DND-41 (cell line): ENCODE results near the gene TOMM7.

Source experiments
- EZH2 ChIP-seq: IDR thresholded peaks from 3 replicates; pipeline ENCODE4 v1.6.1; 2012; ENCODE audit warnings: borderline replicate concordance, low read depth, mild to moderate bottlenecking, moderate library complexity, low read length, inconsistent platforms; ENCODE audit not compliant: severe bottlenecking
- TF ChIP-seq, protein P1 (sequence below): IDR thresholded peaks from 2 replicates; pipeline ENCODE4 v1.5.1; 2012; ENCODE audit warnings: borderline replicate concordance, low read length, moderate library complexity, mild to moderate bottlenecking; ENCODE audit not compliant: poor library complexity, severe bottlenecking; ENCODE audit errors: extremely low read depth

DNA sequence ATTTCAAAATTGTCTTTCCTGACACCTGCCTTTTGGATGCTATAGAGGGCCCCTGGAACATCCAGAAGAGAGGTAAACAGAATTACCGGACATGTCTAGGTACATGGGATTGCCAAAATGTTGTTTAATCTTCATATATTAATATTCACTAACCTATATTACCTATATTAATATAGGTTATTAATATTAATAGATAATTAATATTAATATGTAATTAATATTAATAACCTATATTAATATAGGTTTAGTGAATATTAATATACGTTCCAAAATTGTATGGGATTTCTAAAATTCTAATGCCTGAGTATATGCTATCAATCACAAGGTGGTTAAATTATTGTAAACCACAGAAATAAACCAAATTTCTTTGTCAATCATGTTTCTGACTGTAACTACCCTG lies 17.4 kb downstream of the TOMM7 start:
- TF ChIP-seq EZH2 = no peak
- TF ChIP-seq, protein P1, sequence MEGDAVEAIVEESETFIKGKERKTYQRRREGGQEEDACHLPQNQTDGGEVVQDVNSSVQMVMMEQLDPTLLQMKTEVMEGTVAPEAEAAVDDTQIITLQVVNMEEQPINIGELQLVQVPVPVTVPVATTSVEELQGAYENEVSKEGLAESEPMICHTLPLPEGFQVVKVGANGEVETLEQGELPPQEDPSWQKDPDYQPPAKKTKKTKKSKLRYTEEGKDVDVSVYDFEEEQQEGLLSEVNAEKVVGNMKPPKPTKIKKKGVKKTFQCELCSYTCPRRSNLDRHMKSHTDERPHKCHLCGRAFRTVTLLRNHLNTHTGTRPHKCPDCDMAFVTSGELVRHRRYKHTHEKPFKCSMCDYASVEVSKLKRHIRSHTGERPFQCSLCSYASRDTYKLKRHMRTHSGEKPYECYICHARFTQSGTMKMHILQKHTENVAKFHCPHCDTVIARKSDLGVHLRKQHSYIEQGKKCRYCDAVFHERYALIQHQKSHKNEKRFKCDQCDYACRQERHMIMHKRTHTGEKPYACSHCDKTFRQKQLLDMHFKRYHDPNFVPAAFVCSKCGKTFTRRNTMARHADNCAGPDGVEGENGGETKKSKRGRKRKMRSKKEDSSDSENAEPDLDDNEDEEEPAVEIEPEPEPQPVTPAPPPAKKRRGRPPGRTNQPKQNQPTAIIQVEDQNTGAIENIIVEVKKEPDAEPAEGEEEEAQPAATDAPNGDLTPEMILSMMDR = no peak
